ENCODE data around the gene IFFO2.
A peak's percentile ranks its signal among the peaks of the same experiment; 100 is the strongest.

Gene IFFO2

DNA sequence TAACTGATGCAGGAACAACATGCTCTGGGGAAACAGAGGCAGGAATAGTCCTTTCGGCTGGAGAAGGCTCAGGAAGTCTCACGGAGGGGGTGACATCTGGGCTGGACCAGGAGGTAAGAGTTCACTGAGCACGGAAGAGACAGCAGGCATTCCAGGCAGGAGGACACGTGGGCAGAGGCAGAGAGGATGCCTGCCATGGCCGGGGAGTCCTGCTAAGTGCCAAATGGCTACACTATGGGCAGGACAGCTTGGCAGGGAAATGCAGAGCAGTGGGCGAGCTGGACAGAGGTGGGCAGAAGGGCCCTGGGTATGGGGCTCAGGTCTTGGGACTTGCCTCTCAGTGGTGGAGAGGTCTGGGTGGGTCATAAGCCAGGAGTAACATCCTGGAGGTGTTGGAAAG is 71.7 kb downstream of the IFFO2 start:
- DNase-seq (ENCODE audit: insufficient read length, low spot score) = no peak
- TF ChIP-seq POLR2A (IDR thresholded peaks at IDR 0.05; ENCODE audit: low read depth, low read length) = no peak
- no peak for FAIRE-seq

DNA sequence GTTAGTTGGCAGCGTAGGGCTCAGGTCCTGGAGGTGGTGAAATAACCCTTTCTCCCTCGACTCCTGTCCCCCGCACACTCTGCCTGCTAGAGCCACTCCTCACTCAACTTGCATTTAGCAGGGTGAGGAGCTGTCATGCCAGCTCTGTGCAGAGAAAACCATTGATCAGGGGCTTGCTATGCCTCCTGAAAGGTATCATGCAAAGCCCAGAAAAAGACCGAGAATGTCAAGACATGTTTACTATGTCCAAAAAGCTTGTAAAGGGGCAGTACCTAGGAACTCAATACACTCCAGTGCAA is 72.1 kb downstream of the IFFO2 start:
- DNase-seq (ENCODE audit: insufficient read length, low spot score) = no peak
- no peak for TF ChIP-seq POLR2A (IDR thresholded peaks at IDR 0.05; ENCODE audit: low read depth, low read length)
- no peak for FAIRE-seq

DNA sequence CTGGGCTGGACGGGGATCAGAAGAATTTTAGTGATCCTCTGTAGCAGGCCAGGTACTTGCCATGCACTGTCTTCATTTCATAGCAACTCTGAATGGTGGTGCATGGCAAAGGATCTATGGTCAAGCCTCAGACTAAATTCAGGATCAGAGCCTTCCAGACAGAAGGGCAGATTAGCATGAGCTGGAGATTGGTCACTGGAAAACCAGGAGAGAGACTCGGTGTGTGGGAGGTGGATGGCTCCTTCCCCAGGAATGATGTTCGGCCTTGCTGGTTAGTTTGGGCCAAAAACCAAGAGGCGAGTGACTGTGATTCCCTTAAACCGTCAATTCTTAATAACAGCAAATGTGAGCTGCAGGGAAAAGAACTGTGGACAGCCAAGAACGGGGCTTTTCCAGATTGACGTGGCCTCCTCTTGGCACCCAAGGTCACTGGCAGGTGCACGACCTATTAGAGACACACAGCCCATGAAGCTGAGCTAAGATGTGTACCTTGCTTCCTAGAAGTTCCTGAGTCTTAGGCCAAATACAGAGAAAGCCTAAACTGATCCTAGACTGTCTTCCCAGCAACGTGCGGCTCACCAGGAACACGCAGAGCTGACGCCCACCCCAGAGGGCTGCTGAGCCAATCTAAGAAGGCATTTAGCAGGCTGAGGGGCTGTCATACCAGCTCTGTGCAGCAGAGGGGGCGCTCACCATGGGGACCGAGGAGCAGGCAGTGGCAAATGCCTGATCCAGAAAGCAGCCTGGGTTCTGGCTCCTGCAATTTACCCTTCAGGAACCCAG is 72.6 kb downstream of the IFFO2 start:
- DNase-seq (ENCODE audit: insufficient read length, low spot score) (peak; percentile 53), FAIRE-seq (peak; percentile 62)
- no peak for TF ChIP-seq POLR2A (IDR thresholded peaks at IDR 0.05; ENCODE audit: low read depth, low read length)

DNA sequence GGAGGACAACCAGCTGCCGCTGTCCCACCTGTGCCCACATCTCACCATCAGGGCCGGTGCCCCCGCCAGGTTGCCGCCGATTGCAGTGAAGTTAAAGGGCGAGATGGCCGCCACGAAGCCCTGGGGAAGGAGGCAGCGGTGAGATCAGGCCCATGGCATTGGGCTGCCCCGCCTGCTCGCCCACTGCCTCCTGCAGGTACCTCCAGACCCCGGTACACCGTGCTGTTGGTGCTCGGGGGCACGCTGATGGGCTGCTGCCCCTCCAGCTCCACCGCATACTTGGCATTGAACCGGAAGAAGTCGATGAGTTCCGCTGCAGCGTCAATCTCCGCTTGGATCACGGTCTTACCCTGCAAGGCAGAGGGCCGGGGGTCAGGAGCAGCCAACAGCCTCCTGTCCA is 73.4 kb downstream of the IFFO2 start:
- FAIRE-seq (no peak), DNase-seq (ENCODE audit: insufficient read length, low spot score) (no peak)
- TF ChIP-seq POLR2A (IDR thresholded peaks at IDR 0.05; ENCODE audit: low read depth, low read length) = no peak

DNA sequence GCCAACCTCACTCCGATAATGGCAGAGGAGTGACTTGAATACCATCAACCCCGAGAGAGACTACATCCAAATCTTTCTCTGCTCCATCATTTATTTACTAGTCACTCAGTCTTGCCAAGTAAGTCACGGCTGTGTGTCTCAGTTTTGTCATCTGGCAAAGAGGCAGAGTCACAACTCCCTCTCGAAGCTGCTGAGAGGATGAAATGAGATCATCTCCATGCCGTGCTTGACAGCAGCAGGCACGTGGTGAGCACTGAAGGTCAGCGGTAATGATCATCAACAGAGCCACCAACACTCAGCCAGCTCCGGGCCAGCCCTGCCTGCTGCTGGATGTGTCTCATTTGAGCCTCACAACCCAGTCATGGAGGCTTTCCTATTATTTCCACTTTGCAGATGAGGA is 74.0 kb downstream of the IFFO2 start:
- DNase-seq (ENCODE audit: insufficient read length, low spot score) (no peak), FAIRE-seq (no peak)
- TF ChIP-seq POLR2A (IDR thresholded peaks at IDR 0.05; ENCODE audit: low read depth, low read length) = no peak

DNA sequence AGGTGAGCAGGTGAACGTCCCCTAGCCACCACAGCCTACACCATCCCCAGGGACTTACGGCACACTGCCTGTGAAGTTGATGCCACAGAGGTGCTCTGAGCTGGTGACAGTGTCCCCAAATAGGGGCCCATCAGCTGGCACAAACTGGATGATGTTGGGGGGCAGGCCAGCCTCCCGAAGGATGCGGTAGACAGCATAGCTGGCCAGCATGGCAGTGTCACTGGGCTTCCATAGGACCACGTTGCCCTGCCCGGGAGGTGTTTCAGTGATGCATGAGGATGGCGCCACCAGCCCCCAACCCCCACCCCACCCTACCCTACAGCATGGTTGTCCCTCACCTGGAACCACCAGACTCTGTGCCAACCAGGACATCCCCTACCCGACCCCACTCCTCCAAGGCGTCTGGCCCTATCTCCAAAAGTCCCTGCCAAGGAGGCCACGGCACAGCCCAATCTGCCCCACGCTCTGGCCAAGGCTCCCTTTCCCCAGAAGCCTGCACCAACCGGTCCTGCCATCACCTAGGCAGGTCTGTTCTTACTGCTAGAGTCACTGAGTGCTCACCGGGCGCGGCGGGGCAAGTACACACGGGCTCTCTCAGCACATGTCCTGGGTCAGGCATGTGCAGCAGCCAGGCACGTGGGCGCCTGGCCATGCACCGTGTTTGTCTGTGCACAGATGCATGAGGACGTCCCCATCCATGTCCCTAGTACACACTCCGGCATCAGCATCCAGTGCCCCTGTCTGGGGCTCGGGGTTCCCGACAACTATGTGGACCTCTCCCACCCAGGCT is 74.6 kb downstream of the IFFO2 start:
- DNase-seq (ENCODE audit: insufficient read length, low spot score) (no peak), FAIRE-seq (no peak)
- no peak for TF ChIP-seq POLR2A (IDR thresholded peaks at IDR 0.05; ENCODE audit: low read depth, low read length)

DNA sequence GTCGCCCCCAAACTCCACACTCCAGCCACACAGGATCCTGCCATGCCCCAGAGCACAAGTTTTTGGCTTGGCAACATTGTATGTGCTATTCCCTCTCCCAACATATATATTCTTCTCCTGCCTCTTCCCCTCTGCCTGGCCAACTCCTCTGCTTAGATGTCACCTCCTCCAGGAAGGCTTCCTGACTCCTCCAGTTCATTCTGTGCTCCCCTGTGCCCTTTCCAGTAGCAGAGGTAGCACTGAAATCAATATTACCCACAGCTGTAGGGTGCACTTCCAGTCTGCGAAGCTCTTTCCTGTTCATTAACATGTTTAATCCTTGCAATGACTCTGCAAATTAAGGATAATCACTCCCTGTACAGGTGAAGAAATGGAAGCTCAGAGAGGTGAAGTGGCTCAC is 75.3 kb downstream of the IFFO2 start:
- no peak for FAIRE-seq
- DNase-seq (ENCODE audit: insufficient read length, low spot score) = no peak
- no peak for TF ChIP-seq POLR2A (IDR thresholded peaks at IDR 0.05; ENCODE audit: low read depth, low read length)

DNA sequence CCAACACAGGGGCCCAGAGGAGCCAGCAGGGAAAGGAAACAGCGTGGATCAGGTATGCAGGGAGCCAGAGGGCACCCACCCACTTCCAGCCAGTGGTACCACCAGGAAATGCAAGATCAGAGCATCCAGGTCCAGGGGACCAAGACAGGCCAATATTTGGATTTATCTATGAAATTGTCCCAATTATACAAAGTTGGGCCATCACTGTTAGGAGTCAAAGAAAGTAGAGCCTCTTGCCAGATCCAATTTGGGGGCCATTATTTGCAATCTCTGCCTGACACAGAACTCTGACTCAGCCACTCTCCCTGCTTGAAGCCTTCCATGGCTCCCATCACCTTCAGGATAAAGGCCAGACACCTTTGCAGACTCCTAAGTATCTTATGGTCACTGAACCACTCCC is 75.9 kb downstream of the IFFO2 start:
- FAIRE-seq (no peak), DNase-seq (ENCODE audit: insufficient read length, low spot score) (no peak)
- no peak for TF ChIP-seq POLR2A (IDR thresholded peaks at IDR 0.05; ENCODE audit: low read depth, low read length)

DNA sequence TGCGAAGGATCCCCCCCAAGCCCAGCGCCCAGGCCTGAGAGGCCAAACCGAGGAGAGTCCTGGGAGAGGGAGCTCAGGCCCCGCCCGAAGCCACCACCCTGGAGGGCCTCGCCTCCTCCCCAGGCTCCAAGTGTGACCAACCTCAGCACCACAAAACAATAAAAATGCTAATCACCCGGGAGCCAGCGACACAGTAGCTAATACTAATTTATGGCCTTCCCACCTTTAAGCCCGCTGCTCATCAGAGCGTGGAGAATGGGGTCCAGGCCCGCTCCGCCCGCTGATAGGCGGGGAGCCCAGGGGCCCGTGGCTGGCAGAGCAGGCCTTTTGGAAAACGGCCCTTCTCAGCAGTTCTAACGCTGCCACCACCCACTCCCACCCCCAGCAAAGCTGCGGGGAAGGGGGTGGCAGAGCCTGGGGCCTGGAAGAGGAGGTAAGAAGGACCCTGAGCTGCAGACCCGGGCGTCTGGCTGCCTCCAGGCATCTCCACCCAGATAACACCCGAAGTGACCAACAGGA is 76.6 kb downstream of the IFFO2 start:
- no peak for TF ChIP-seq POLR2A (IDR thresholded peaks at IDR 0.05; ENCODE audit: low read depth, low read length)
- FAIRE-seq = no peak
- no peak for DNase-seq (ENCODE audit: insufficient read length, low spot score)

DNA sequence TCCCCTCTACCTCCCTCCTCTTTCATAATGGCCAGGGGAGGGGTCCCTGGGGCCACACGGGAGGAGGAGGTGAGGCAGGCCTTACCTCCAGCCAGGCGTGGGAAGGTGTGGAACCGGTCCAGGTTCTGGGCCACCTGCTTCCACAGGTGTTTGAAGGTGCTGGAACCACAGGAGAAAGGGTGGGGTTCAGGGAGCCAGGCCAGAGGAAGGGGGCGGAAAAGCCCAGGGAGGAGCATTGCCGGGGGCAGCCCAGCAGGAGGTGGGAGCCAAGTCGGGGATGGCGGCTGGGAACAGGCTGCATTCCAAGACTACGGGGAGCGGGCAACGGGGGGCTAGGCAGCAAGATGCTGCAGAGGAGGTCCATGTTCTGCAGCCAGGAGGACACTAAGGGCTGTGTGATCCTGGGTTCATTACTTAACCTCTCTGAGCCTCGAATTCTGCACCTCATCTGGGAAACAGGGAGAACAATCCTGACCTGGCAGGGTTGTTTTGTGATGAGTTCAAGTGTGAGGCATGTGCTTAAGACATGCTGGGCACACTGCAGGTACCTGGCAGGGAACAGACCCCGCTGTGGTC is 77.2 kb downstream of the IFFO2 start:
- FAIRE-seq = no peak
- no peak for DNase-seq (ENCODE audit: insufficient read length, low spot score)
- TF ChIP-seq POLR2A (IDR thresholded peaks at IDR 0.05; ENCODE audit: low read depth, low read length) = no peak

DNA sequence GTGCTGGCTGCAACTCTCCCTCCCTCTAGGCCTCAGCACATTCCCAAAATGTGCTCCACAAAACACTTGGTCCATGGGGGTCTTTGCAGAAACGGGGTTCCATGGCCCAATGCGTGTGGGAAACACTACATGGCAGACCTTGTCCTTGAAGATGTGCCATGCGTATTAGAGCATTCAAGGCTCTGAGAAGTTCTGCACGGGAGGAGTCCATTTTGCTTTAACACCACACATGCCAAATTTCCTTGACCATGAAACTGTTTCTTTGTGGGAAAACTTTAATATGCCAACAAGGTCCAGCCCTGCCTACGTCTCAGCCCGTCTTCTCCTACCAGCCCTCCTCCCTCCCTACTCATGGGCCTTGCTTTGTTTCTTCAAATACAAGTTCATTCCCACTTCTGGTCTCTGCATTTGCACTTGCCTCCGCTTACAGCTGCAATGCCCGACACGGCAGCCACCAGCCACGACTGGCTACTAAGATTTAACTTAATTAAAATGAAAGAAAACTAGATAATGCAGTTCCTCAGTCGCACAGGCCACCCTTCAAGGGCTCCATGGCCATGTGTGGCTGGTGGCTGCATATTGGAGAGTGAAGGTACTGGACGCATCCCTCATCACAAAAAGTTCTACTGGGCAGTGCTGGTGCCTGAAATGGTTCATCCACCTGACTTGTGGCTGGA is 77.8 kb downstream of the IFFO2 start:
- no peak for TF ChIP-seq POLR2A (IDR thresholded peaks at IDR 0.05; ENCODE audit: low read depth, low read length)
- FAIRE-seq = no peak

DNA sequence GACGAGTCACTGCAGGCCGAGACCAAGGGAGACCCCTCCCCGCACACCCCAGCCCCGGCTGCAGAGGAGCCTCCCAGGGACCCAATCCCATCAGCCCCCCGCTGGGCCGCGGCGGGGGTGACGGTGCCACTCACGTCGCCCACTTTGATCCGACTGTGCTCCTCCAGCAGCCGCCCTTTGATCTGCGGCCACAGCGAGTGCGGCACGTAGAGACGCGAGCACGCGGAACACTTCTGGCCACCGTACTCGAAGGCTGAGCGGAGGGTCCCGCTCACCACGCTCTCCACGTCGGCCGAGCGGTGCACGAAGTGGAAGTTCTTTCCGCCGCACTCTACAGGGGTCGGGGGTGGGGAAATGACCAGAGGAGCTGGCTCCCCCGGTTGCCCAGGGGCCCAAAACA is 79.2 kb downstream of the IFFO2 start:
- DNase-seq (ENCODE audit: insufficient read length, low spot score) (no peak), FAIRE-seq (no peak)
- TF ChIP-seq POLR2A (IDR thresholded peaks at IDR 0.05; ENCODE audit: low read depth, low read length) = no peak

More for the DNA sequence above, 77.8 kb downstream of the IFFO2 start:
- DNase-seq (ENCODE audit: insufficient read length, low spot score) = no peak

DNA sequence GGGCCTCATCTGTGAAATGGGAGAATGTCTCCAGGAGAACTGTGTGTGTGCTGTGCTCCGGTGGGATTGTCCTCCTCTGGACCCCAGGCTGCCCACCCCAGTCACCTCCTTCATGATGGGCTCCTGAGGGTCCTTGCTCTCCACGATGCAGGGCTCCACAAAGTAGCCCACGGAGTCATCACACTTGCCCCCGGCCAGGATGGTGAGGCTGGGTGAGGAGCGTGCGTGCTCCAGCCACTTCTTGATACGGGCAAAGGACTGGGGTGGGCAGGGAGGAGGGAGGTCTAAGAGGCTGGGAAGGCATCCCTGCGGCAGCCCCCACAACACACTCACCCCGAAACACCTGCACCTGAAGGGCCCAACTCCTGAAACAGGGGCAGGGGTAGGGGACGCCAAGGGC is 80.3 kb downstream of the IFFO2 start:
- no peak for TF ChIP-seq POLR2A (IDR thresholded peaks at IDR 0.05; ENCODE audit: low read depth, low read length)
- DNase-seq (ENCODE audit: insufficient read length, low spot score) (no peak), FAIRE-seq (no peak)

DNA sequence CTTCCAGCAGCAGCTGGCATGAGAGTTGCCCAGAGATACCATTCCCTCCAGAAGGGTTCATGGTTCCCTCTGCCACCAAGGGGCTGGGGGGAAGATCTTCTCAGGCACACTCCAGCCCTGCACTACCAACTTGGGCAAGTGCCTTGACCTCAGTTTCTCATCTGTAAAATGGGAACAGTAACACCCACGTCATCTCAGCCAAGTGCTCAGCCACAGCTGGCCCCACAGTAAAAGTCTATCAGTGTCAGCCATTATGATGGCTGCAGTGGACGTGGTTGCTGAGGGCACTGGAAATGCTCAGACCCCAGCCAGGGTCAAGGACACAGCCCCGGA is 80.7 kb downstream of the IFFO2 start:
- TF ChIP-seq POLR2A (IDR thresholded peaks at IDR 0.05; ENCODE audit: low read depth, low read length) = no peak
- FAIRE-seq (no peak), DNase-seq (ENCODE audit: insufficient read length, low spot score) (no peak)

Measured in H54 (cell line).